IPS-NIHi7 (cell line): ENCODE data around the gene BICDL1.
"Not testable (repeated sequence)": the region's sequence is repeated elsewhere in the genome, so short reads cannot be mapped to it uniquely, and the experiment has no call there.

Experiments used
- DNase-seq: peaks from one replicate; pipeline ENCODE4 v3.0.0; 2012; ENCODE audit warnings: mixed read lengths; ENCODE audit errors: extremely low spot score

Gene BICDL1

GRCh38 chr12:120006258-120006975, 17.4 kb downstream of the BICDL1 start:
- DNase-seq = no peak

DNA sequence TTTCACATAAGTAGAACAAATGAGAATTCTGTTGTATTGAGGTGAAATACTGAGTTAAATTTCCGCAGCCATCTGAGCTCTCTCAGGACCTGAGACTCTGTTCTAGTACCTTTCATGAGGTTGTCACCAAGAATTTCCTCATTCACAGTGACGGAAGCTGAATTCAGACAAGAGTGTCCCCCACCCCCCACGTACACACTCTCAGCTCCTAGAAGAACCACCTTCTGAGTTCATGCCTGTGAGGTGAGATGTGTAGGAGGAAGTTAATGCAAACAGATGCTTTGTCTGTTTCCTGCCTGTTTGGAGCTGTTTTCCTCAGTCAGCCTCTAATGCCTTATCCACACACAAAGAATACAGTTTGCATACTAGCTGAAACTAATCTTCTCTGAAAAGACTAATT, 18.2 kb downstream of the BICDL1 start:
- peak; percentile 17 for DNase-seq

DNA sequence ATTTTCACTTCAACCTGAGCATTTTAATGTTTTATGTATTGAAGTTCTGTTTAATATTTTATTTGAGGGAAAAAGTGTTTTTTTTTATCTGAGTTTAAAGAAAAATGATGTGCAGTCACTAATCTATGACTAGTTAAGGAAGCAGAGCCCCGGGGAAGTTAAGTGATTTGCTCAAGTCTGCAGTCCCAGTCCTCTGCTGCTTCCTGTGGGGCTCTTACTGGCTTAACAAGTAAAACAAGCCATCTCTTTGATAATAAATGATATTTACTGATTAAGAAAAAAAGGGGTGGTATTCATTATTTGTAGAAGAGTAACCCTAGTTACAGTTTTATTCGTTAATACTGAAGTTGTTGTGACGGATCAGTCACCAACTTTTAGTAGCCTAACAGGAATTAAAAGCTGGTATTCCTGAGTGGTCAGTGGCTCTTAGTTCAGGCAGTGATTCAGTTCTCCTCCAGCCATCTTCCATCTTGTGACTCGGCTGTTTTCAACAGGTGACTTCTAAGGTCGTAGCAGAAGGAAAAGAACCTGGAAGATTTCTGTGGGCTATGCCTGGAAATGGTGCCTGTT, 21.7 kb downstream of the BICDL1 start:
- DNase-seq = no peak

DNA sequence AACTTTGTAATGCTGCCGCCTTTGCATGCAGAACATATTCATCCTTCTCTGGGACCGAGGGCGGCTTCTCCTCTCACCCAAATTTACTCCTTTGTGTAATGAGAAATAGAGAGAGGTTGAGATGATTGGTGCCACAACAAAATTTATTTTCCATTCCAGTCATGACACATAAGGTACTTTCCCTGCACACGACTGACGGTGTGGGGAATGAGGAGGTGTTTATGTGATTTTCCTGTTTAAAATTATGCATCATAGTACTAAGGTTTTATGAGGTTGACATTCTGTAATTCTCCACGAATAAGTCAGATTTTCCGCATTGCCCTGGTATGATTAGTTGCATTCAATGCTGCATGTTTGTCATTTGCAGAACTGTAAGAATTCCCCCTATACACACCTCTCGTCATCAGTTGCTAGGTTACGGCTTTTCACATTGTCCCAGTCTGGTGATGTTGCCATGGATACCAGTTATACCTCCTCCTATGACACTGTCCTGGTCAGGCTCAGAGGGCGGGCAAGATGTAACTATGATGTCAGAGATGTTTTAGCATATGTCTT, 23.1 kb downstream of the BICDL1 start:
- DNase-seq = peak; percentile 18

- DNase-seq = no peak
Observed at GRCh38 chr12:120013659-120014380, 24.8 kb downstream of the BICDL1 start.

- DNase-seq = not testable (repeated sequence)
Observed at GRCh38 chr12:120014381-120014735, 25.3 kb downstream of the BICDL1 start.

GRCh38 chr12:120015313-120015712, 26.3 kb downstream of the BICDL1 start:
- no peak for DNase-seq

GRCh38 chr12:120016199-120016598, 27.2 kb downstream of the BICDL1 start:
- DNase-seq = not testable (repeated sequence)

- DNase-seq = no peak
Observed at GRCh38 chr12:120019197-120019596, 30.2 kb downstream of the BICDL1 start.

GRCh38 chr12:120019938-120020337, 30.9 kb downstream of the BICDL1 start:
- no peak for DNase-seq

GRCh38 chr12:120024193-120024592, 35.2 kb downstream of the BICDL1 start:
- no peak for DNase-seq

- DNase-seq = no peak
Observed at GRCh38 chr12:120025640-120026039, 36.6 kb downstream of the BICDL1 start.

- DNase-seq = no peak
Observed at GRCh38 chr12:120032242-120032641, 43.2 kb downstream of the BICDL1 start.

DNA sequence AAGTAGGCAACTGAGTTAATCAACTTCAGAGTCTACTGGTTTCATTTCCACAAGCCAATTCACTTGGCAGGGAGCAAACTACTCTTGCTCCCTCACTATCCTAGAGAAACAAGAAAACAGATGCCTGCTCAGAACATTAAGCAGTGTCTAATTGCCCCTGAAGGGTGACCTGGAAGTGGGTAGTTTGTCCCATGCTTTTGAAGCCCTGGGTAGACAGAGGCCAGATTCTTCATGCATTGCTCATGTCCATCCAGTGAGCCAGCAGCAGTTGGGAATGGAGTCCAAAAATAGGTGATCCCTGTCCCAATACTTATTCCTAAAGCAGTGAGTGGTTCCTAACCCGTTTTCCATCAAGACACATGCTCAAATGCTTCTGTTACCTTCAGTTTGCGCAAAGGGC, 48.8 kb downstream of the BICDL1 start:
- no peak for DNase-seq

- peak; percentile 29 for DNase-seq
Observed at GRCh38 chr12:120039711-120040110, 50.7 kb downstream of the BICDL1 start.

DNA sequence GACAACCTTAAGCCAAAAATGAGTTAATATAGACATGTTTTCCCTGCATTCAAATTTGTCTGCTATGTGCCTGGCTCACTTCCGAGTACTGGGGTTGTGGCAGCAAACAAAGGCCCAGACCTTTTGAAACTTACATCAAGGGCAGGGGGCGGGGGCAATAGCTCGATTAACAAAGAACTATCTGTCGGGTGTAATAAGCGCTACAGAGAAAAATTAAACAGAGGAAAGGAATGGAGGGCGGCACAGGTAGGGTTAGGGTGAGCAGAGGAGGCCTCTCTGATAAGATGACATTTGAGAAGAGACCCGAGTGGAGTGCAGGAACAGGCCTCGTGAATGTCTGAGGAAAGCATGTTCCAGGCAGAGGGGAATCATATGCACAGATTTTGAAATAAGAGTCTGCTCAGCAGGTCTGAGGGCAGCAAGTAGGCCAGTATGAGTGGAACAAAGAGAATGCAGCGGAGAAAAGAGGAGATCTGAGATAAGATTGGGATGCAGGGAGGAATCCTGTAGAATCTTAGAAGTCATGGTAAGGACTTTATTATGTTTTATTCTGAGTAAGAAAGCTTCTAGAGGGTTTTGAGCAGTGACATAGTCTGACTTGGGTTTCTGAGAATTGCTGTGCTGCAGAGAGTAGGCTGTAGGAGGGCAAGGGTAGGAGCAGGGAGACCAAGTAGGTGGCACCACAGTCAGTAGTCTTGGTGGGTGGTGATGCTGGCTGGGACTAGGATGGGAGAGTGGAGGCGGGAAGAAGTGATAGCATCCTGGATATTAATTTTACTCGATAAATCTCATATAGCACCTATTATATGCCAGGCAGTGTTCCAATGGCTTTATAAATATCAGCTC, 52.6 kb downstream of the BICDL1 start:
- DNase-seq = no peak

DNA sequence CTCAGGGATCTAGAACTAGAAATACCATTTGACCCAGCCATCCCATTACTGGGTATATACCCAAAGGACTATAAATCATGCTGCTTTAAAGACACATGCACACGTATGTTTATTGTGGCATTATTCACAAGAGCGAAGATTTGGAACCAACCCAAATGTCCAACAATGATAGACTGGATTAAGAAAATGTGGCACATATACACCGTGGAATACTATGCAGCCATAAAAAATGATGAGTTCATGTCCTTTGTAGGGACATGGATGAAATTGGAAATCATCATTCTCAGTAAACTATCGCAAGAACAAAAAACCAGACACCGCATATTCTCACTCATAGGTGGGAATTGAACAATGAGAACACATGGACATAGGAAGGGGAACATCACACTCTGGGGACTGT, 56.3 kb downstream of the BICDL1 start:
- DNase-seq = not testable (repeated sequence)

GRCh38 chr12:120047072-120047471, 58.0 kb downstream of the BICDL1 start:
- DNase-seq = no peak

- no peak for DNase-seq
Observed at GRCh38 chr12:120048263-120048662, 59.2 kb downstream of the BICDL1 start.

DNA sequence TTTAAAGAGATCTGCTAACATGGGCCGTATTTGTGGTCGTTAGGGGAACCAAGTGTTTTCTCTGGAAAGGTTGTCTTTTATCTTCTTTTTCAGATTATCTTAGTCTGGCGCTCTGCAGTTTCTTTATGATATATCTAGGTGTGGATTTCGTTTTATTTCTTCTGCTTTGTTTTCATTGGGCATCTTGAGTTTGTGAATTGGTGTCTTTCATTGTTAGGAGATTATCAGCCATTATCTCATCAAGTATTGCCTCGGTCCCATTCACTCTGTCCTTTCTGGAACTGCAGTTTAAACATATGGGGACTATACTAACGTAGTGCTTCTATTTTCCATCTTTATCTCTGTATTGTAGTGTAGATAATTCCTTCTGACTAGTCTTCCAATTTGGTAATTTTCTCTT, 60.4 kb downstream of the BICDL1 start:
- no peak for DNase-seq

DNA sequence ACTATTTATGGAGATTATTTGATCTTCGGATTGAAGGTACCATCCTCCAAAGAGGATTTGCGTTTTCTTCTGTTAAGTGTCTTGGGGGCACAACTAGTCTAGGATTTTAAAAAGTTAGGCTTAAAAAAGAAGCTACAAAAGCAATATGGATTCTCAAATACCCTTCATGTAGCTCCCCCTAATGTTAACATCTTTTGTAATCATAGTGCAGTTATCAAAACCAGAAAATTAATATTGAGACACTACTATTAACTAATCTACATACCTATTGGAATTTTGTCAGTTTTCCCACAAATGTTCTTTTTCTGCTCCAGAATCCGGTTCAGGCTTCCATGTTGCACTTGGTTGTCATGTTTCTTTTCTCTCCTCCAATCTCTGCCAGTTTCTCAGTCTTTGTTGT, 62.5 kb downstream of the BICDL1 start:
- DNase-seq = no peak

- DNase-seq = no peak
Observed at GRCh38 chr12:120054293-120054692, 65.3 kb downstream of the BICDL1 start.
